K562 (cell line): ENCODE data around the gene DNAJC18. TPM values are rescaled to one million over a fixed set of nuclear protein-coding genes. Genes with fewer than 3 reads are reported as not detected.
"Not testable (repeated sequence)": the region's sequence is repeated elsewhere in the genome, so short reads cannot be mapped to it uniquely, and the experiment has no call there.

Source experiments
- ARID1B ChIP-seq: fragments of 450-650 bp; IDR thresholded peaks from 2 replicates; pipeline ENCODE4 v1.6.1; 2016; ENCODE audit warnings: antibody characterized with exemption, mild to moderate bottlenecking, inconsistent platforms
- BHLHE40 ChIP-seq: IDR thresholded peaks from 2 replicates; pipeline ENCODE4 v1.6.1; 2011; ENCODE audit warnings: low read length, improper control_type of control experiment
- CXXC5 ChIP-seq: fragments of 250-450 bp; sonication (Bioruptor Pico); IDR thresholded peaks from 2 replicates; pipeline ENCODE4 v1.8.0; 2022; ENCODE audit warnings: inconsistent platforms, mild to moderate bottlenecking, moderate library complexity
- DMBX1 ChIP-seq: fragments of 250-450 bp; sonication (Bioruptor Pico); IDR thresholded peaks from 2 replicates; pipeline ENCODE4 v1.8.0; 2022; ENCODE audit warnings: inconsistent platforms, mild to moderate bottlenecking, moderate library complexity, borderline replicate concordance
- EP300 ChIP-seq: IDR thresholded peaks from 2 replicates; pipeline ENCODE4 v1.6.1; 2012; ENCODE audit warnings: low read length, improper control_type of control experiment
- MECOM ChIP-seq: fragments of 250-450 bp; sonication (Bioruptor Pico); IDR thresholded peaks from 2 replicates; pipeline ENCODE4 v1.8.0; 2022; ENCODE audit warnings: inconsistent platforms
- NBN ChIP-seq: fragments of 450-650 bp; IDR thresholded peaks from 2 replicates; pipeline ENCODE4 v1.6.1; 2016; ENCODE audit warnings: low read depth, mild to moderate bottlenecking
- NR4A1 ChIP-seq, 2 experiments: fragments of 250-450 bp in 1 of 2; fragments of 450-650 bp in 1 of 2; sonication (Bioruptor Pico) in 1 of 2; IDR thresholded peaks; 2 replicates each; pipeline versions ENCODE4 v1.4.0 to v1.6.1; 2016 to 2020; ENCODE audit warnings: mild to moderate bottlenecking in 2 of 2, missing compliant biosample characterization in 1 of 2, missing genetic modification characterization in 1 of 2, moderate library complexity in 1 of 2
- SMARCA4 ChIP-seq: fragments of 450-650 bp; IDR thresholded peaks from 2 replicates; pipeline ENCODE4 v1.6.1; 2016
- ZBTB33 ChIP-seq: sonication (generic); formaldehyde crosslinking; IDR thresholded peaks from 2 replicates; pipeline ENCODE4 v1.8.1; 2023; ENCODE audit warnings: mild to moderate bottlenecking, missing genetic modification reagents
- ZFX ChIP-seq: sonication (generic); formaldehyde crosslinking; IDR thresholded peaks from 2 replicates; pipeline ENCODE4 v1.8.0; 2022; ENCODE audit warnings: mild to moderate bottlenecking, missing genetic modification reagents, moderate library complexity
- ZKSCAN8 ChIP-seq: fragments of 200-800 bp; sonication (Bioruptor generic); IDR thresholded peaks from 2 replicates; pipeline ENCODE4 v1.6.1; 2016; ENCODE audit warnings: missing genetic modification characterization, missing compliant biosample characterization
- ZNF592 ChIP-seq: fragments of 450-650 bp; IDR thresholded peaks from 2 replicates; pipeline ENCODE4 v1.6.1; 2017; ENCODE audit warnings: antibody characterized with exemption, mild to moderate bottlenecking
- ZNF639 ChIP-seq, 2 experiments: fragments of 200-800 bp in 1 of 2; sonication (Bioruptor generic) in 1 of 2; sonication (generic) in 1 of 2; formaldehyde crosslinking in 1 of 2; IDR thresholded peaks in 1 of 2; conservative IDR thresholded peaks in 1 of 2; 2 replicates each; pipeline versions ENCODE4 v1.5.0 to v1.6.1; 2016 to 2020; ENCODE audit warnings: missing compliant biosample characterization in 1 of 2, missing genetic modification characterization in 1 of 2, missing genetic modification reagents in 1 of 2
- ZNF740 ChIP-seq, 3 experiments: fragments of 200-800 bp in 1 of 3; sonication (Bioruptor generic) in 1 of 3; sonication (generic) in 1 of 3; formaldehyde crosslinking in 1 of 3; IDR thresholded peaks; 2 replicates each; pipeline versions ENCODE4 v1.6.1 to v1.8.0; 2016 to 2022; ENCODE audit warnings: mild to moderate bottlenecking in 2 of 3, missing compliant biosample characterization in 2 of 3, missing genetic modification characterization in 2 of 3, missing genetic modification reagents in 1 of 3
- ZNF76 ChIP-seq: fragments of 250-450 bp; sonication (Bioruptor Pico); IDR thresholded peaks from 2 replicates; pipeline ENCODE4 v1.4.0; 2020; ENCODE audit warnings: mild to moderate bottlenecking, moderate library complexity, borderline replicate concordance
- polyA plus RNA-seq, 8 experiments: library from polyadenylated mRNA; depleted of rRNA in 4 of 8; stranded (reverse) in 5 of 8; unstranded in 3 of 8; fragments of >200 nt; fragmentation: Nextera tagmentation in 2 of 8; fragmentation: Illumina TruSeq in 1 of 8; extraction: Ambion mirVana in 2 of 8; extraction: Trizol in 1 of 8; gene quantifications; 2 replicates each; pipeline versions ENCODE4 v1.2.1 to v1.2.3, GENCODE V29; 2011 to 2014; ENCODE audit warnings: inconsistent platforms in 1 of 8, missing spikeins in 1 of 8
- total RNA-seq, 7 experiments: library from RNA; depleted of rRNA in 6 of 7; stranded (reverse); fragments of >200 nt in 6 of 7; fragmentation: Illumina TruSeq in 2 of 7; extraction: Trizol in 2 of 7; gene quantifications; 2 replicates each; pipeline versions ENCODE4 v1.2.1 to v1.2.3, GENCODE V29; 2011 to 2021; ENCODE audit warnings: low replicate concordance in 1 of 7

Gene DNAJC18
- total and polyA plus RNA-seq, 9 of the 15 experiments (the other 6 are each of a cell fraction or from before 2014, with no cell fraction given): 1.5 to 13.3 (median 7.5) TPM

GRCh38 chr5:139478657-139479423, 39.5 kb upstream of the DNAJC18 start (continued):
- TF ChIP-seq ZNF76 (CRISPR knock-in tag): 0 out of 2 replicates have a peak, but pooled peaks have one; percentile 68
- peak; percentile 88 for TF ChIP-seq ZNF592
- TF ChIP-seq ZBTB33: 0 out of 2 replicates have a peak, but pooled peaks have one; percentile 41
- TF ChIP-seq ZFX (CRISPR knock-in tag): peak; percentile 49
- peak; percentile 64; the same call in 1 of the 2 replicates for TF ChIP-seq DMBX1
- peak; percentile 54; the same call in 1 of the 2 replicates for TF ChIP-seq BHLHE40
- peak; percentile 50 for TF ChIP-seq CXXC5
- TF ChIP-seq NBN: peak; percentile 32; the same call in 1 of the 2 replicates
- TF ChIP-seq ZNF639 (CRISPR knock-in tag; conservative IDR thresholded peaks at IDR 0.05 in 1 of 2, IDR thresholded peaks at IDR 0.05 in 1 of 2): peak in 1 of 2 experiments; percentile 64; a peak in 2 of 4 replicates
- peak; percentile 74 for TF ChIP-seq SMARCA4
- TF ChIP-seq ARID1B: peak; percentile 53
- peak; percentile 18; the same call in 1 of the 2 replicates for TF ChIP-seq MECOM (CRISPR knock-in tag)
- 0 out of 2 replicates have a peak, but pooled peaks have one; percentile 21 for TF ChIP-seq ZKSCAN8 (CRISPR knock-in tag)
- 0 out of 2 replicates have a peak, but pooled peaks have one; percentile 16 for TF ChIP-seq EP300
- not testable (repeated sequence) for TF ChIP-seq NR4A1, ZNF740 (CRISPR knock-in tag; IDR thresholded peaks at IDR 0.05)
- peak; percentile 64; the same call in 1 of the 2 replicates for TF ChIP-seq NR4A1 (tag; IDR thresholded peaks at IDR 0.05)
- TF ChIP-seq ZNF740 (tag; IDR thresholded peaks at IDR 0.05): peak in 1 of 2 experiments; percentile 68; a peak in 2 of 4 replicates
